ENCODE results near the gene ZNRF1. TPM values are rescaled to one million over a fixed set of nuclear protein-coding genes. Genes with fewer than 3 reads are reported as not detected.

ZNRF1 gene
- total and polyA plus RNA-seq, 10 of the 15 experiments (the other 5 are each of a cell fraction or from before 2014, with no cell fraction given) = 5.8 to 25.9 (median 14.3) TPM

GRCh38 chr16:75101635-75102034, 102.8 kb downstream of the ZNRF1 start:
- no peak overlapping the region for H3K27ac ChIP-seq (ENCODE audit: control insufficient read depth, insufficient read depth)
- no peak overlapping the region for H3K4me3 ChIP-seq
- ATAC-seq (no peak), DNase-seq (ENCODE audit: low read depth, low spot score) (no peak), FAIRE-seq (no peak)
- H3K36me3 ChIP-seq (ENCODE audit: control insufficient read depth in 2 of 2, insufficient read depth in 2 of 2, low read length in 1 of 2) = no peaks in the 10 kb centered on the region; a peak in 1 of 4 replicates
- intact Hi-C loops (cut with micrococcal nuclease; ENCODE audit: unreplicated experiment) (no loop called here), in situ Hi-C loops (cut with MboI) (loop anchor here (10.0 kb wide), 1 partner anchor 57 kb away; no protein-coding TSS in a partner anchor)
- no peaks in the 10 kb centered on the region; the same call in 1 of the 2 replicates for H3K79me2 ChIP-seq (ENCODE audit: control insufficient read depth, insufficient read depth, low read length)
- no peaks in the 10 kb centered on the region for H3K27me3 ChIP-seq (replicated peaks in 1 of 2; ENCODE audit: control insufficient read depth in 2 of 2, insufficient read depth in 2 of 2, low read length in 1 of 2)
- no peak overlapping the region for H3K4me2 ChIP-seq (ENCODE audit: control insufficient read depth, insufficient read depth)
- ChIA-PET POLR2A (no interaction called here), CTCF (interaction anchor here (1.4 kb wide), 1 partner anchor 11 kb away, joined by 3 read pairs; no protein-coding TSS in a partner anchor), RAD21 (ENCODE audit: unreplicated experiment) (interaction anchor here (1.2 kb wide), 1 partner anchor 9 kb away, joined by 5 read pairs; no protein-coding TSS in a partner anchor), SMC1A (ENCODE audit: uncharacterized antibody, unreplicated experiment) (interaction anchor here (1.1 to 1.3 kb wide), 2 partner anchors 8 to 10 kb away, joined by 3 to 4 read pairs; no protein-coding TSS in a partner anchor)
- no peak overlapping the region for H3K9ac ChIP-seq (ENCODE audit: control insufficient read depth, insufficient read depth, low read length)
- TF ChIP-seq ATF2 (IDR thresholded peaks at IDR 0.05; ENCODE audit: low read length) = no peak
- no peak for TF ChIP-seq SRF (IDR thresholded peaks at IDR 0.05; ENCODE audit: low read depth in 2 of 2, low read length in 2 of 2)
- TF ChIP-seq MTA3 (IDR thresholded peaks at IDR 0.05; ENCODE audit: borderline replicate concordance, low read length) = no peak
- TF ChIP-seq USF1 (IDR thresholded peaks at IDR 0.05; ENCODE audit: borderline replicate concordance, extremely low read length, insufficient read depth, low read depth, low read length) = no peak
- TF ChIP-seq RELA (IDR thresholded peaks at IDR 0.05; ENCODE audit: borderline replicate concordance, partially characterized antibody) = no peak
- no peak for TF ChIP-seq ELK1 (IDR thresholded peaks at IDR 0.05; ENCODE audit: low read depth, low read length)
- no peak for TF ChIP-seq ATF3 (IDR thresholded peaks at IDR 0.05; ENCODE audit: borderline replicate concordance, extremely low read depth, low read depth, low read length)
- TF ChIP-seq CBX5 (IDR thresholded peaks at IDR 0.05; ENCODE audit: low read depth) = no peak
- no peak for TF ChIP-seq EED (IDR thresholded peaks at IDR 0.05; ENCODE audit: low read depth)
- TF ChIP-seq BACH1 (IDR thresholded peaks at IDR 0.05; ENCODE audit: borderline replicate concordance) = no peak
- H3K4me1 ChIP-seq (ENCODE audit: control insufficient read depth, insufficient read depth, low read length) = peaks cover 23% of the 10 kb centered on the region
- no TSS peak for BruUV-seq (replicated peaks)
- H2AFZ ChIP-seq (ENCODE audit: control insufficient read depth, low read depth, low read length) = no peak overlapping the region
- 67% methylated on average over 3 of the region's 3 CpGs for WGBS (ENCODE audit: insufficient coverage, insufficient replicate concordance, low lambda C conversion rate, missing lambda C conversion rate)
- H4K20me1 ChIP-seq (ENCODE audit: control insufficient read depth, insufficient read depth) = no peaks in the 10 kb centered on the region
- H3K9me3 ChIP-seq (replicated peaks; ENCODE audit: control insufficient read depth, insufficient read depth, low read length) = no peaks in the 10 kb centered on the region

All from GM12878 (cell line).